Kidney glomerular epithelial cell (primary cell): ENCODE results near the gene NFASC.

Experiments used
- DNase-seq: peaks from one replicate; lab custom pipeline; 2025; lab: John Stamatoyannopoulos, UW

The NFASC gene

GRCh38 chr1:204870160-204870912 lies at the start of gene NFASC:
Gene NFASC (plus strand): TSS chr1:204870862. CDS start chr1:204944316, 73,454 bp downstream.
- no peak for DNase-seq

DNA sequence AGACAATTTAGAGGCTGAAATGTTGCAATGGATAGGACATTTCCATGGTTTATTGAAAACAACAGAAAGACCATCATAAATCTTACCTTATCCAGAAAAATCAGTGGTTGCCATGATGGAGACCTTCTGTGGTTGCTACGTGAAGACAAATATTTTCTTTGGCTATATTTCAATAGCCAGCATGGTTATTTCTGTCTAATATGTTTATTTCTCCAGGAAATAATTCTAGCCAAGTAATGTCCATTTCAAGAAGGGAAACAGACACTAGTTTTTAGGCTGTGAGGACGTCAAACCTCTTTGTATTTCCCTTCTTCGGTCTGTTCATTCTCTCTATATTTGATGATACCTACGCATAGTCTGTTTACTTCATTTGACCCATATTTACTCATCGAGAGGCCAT lies 49.2 kb upstream of the NFASC start:
- no peak for DNase-seq

DNA sequence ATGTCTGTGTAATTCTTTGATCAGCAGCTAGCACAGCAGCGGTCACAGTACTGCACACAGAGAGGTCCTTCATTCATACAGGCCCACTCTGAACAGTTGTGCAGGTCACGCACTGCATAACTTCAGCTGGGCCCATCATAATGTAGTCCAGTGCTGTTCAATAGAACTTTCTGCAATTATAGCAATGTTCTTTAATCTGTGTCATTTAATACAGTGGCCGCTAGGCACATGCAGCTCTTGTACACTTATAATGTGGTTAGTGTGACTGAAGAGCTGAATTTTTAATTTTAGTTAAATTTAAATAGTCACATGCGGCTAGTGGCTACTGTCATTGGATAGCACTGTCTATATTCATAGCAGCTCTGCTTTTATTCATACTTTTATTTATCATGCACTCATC lies 48.7 kb upstream of the NFASC start:
- no peak for DNase-seq

GRCh38 chr1:204826970-204827369 lies 43.7 kb upstream of the NFASC start:
- no peak for DNase-seq

DNA sequence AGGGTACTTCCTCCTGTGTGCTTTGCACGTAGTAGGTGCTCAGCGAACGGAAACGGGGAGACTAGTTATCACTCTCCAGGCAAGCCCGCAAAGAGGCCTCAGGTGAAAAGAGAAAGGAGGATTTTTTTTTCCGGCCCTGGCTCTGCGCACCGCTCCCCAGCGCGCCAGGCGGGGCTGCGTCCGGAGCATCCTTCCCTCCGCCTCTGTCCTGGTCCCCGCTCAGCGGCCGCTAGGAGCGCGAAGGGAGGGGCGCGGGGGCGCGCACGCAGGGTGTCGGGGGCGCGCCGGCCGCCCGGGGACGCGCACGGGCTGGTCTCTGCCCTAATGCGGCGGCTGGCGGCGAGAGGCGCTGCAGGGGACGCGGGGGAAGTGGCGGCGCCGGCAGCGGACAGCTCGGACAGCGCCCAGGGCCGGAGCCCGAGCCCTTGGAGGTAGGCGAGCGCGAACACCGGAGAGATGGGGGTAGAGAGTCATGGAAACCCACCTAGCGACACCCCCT lies 42.3 kb upstream of the NFASC start:
- peak; percentile 37 for DNase-seq

DNA sequence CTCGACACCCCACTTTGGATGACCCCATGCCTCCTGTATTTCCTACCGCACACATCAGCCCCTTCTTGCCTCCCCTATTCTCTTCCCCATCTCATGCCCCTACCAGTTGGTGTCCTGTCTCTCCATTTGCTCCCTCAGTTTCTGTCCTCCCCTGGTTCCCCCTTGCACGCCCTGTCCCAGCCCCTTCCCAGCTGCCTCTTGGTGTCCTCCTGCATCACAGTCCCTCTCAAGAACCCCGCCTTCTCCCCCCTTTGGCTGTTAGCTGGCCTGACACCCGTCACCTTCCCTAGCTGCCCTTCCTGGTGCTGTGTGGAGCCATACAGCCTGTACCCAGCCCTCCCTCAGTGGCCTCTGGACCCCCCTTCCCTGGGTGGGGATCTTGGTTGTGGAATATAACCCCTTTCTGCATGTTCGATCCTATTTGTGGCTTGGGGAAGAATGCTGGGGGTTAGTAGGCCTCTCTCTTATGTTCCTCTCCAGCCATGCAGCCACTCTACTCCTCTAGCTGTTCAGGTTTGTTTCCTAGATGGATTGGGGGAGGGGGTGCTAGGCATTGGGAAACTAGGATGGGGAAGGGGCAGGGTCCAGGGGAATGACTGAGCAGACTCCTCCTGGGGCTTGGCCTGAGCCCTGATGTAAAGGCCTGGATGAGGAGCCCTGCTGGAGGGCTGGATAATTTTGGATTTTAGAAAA lies 41.4 kb upstream of the NFASC start:
- no peak for DNase-seq

- no peak for DNase-seq
Observed at GRCh38 chr1:204830747-204831146, 39.9 kb upstream of the NFASC start.

- DNase-seq = no peak
Observed at GRCh38 chr1:204831186-204831585, 39.5 kb upstream of the NFASC start.

GRCh38 chr1:204834336-204834735 lies 36.3 kb upstream of the NFASC start:
- DNase-seq = no peak

DNA sequence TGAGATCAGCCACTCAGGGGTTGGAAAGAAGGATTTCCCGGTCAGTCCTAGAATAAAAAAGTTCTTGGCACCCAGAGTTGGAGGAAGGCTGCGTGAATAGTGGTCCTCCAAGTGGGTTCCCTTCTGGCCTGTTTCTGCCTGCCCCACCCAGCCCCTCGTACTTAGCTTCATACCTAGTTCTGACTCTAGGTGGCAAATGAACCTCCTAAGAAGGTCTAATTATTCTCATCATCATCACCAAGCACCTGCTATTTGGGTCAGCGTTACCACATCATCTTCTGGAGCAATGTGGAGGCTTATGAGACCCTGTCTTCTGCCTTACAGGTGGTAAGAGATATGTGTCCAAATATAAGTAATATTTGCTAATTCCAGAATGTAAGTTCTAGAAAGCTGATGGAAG lies 35.9 kb upstream of the NFASC start:
- no peak for DNase-seq

DNA sequence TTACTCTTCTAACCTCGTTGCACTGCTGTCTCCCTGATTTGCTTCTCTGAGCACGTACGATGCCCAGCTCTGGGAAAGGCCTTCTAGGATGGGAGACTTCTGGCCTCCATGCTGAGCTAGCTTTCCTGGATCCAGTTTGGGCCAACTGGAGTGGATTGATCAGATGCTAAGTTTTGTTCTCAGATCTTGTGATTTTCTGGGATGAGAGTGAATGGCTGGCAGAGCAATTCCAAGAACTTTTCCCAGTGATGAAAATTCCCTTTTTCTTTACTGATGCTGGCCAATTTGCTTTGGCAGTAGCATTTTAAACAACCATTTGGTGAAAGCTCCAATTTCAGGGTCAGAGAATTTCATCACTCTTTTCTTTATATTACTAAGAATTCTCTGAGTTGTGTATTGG lies 34.9 kb upstream of the NFASC start:
- no peak for DNase-seq

DNA sequence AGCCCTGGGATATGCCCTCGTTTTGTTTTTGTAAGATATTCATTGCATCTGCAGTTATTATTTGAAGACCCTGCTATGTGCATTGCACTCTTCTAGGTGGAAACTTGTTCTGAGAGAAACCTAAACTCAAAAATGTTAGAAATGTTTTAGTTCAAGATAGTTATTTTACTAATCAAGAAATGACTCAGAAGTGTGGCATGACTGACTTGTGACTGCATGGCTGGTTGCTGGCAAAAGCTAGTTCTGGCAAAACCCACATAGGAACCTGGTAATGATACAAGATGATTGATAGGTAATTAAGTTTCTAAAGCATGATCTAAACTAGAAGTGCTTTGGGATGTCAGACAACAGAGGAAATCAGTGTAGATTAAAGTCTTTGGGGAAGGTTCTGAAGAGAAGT lies 33.8 kb upstream of the NFASC start:
- DNase-seq = no peak

DNA sequence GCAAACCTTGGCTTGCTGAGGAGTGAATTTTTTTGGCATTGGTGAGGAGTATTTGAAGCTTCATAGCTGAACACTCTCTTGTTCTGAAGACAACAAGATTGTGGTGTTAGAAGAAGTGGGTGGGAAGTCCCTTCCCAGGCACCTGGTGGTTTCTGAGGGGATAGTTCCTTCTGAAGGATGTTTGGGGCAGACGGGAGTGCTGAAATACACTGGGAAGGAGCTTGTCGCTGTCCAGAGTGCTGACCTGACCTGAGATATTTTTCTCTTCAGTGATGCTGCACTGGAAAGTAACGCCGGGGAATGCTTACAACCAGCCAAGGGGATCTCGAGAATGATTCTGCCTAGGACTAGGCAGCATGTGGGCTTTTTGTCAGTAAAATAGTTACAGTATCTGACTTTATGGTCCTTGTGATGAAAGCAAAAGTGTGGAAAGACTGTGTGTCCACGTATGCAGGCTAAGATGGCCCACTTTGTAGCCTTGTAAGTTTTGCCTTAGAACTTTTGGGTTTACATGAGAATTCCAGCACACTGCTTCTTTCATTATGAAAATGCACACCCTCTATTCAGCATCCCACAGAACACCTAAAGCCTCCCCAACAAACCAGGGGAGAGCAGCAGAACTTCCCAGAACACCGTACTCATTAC lies 33.1 kb upstream of the NFASC start:
- peak; percentile 53 for DNase-seq

DNA sequence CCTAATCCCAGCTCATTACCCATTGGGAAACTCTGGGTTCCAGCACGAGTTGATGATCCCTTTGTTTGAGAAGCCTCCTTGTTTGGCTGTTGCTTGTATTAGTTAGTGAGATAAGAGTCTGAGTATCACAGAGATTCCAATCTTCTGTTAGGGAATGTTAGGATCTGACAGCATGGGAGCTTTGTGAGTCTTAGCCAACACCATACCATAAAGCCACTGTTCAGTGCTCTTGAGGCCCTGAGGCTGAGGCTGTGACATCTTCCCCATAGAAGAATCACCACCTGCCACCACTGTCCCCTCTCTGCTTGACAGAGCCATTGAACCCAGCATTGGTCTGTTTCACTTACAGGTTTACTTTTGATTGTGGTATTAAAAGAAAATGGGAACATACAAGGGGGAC lies 29.3 kb upstream of the NFASC start:
- DNase-seq = no peak

- DNase-seq = no peak
Observed at GRCh38 chr1:204841798-204842197, 28.9 kb upstream of the NFASC start.

- DNase-seq = no peak
Observed at GRCh38 chr1:204842369-204842768, 28.3 kb upstream of the NFASC start.

DNA sequence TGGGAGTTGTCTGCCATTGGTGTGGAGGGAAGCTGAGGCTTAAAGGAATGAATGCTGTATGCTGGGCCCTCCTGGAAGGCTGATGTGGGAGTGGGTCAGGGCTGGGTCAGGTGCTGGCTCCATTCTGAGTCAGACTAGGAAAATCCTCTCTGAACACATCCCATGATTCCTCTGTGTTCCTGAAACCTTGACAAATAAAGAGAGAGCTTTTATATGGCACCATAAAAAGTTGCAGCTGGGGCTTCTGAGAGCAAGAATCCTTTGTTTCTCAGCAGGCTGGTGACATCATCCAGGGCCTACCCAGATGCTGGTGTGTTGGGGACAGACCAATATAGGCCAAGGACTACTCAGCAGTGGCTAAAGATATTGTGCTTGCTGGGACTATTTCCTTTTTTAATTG lies 27.8 kb upstream of the NFASC start:
- no peak for DNase-seq

DNA sequence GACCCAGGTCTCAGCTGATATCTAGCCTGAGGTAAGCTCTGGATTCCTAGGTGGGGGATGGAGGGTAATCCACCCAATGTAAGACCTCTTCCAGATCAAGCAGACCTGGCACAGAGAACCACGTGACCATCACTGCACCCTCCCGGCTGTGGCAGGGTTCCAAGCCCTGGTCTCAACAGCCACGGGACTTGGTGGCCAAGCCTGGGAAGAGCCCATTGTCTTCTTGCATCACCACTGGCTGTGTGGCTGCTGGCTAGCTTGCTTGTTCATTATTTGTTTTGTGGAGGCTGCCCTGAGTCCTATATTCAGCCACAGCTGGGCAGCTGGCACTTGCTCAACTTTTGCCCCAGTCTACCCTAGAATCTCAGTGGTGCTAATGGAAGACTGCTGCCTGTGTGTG lies 24.1 kb upstream of the NFASC start:
- no peak for DNase-seq

- DNase-seq = no peak
Observed at GRCh38 chr1:204848579-204848978, 22.1 kb upstream of the NFASC start.

- no peak for DNase-seq
Observed at GRCh38 chr1:204852854-204853253, 17.8 kb upstream of the NFASC start.

DNA sequence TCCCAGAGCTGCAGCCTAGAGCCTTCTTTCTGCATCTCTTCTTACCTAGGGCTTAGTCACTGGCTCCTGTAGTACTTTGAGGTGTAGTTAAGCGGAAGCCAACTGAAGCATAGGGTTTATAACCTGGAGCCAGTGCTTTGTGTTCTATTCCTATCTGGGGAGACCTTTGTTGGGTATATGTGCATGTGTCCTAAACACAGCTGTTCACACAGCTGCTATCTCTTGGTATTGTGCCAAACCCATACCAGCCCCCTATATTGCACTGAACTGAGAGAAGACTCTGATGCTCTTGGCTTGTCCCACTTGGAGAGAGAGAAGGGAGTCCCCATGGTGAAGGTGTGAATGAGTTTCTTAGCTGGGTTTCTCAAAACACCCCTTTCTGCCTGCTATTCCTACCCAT lies 17.2 kb upstream of the NFASC start:
- no peak for DNase-seq

- DNase-seq = no peak
Observed at GRCh38 chr1:204854286-204854685, 16.4 kb upstream of the NFASC start.

- DNase-seq = no peak
Observed at GRCh38 chr1:204858363-204858821, 12.3 kb upstream of the NFASC start.
